NCI-H187 treated with DMSO at 0.1 percent for 48 hours (cell line): ENCODE results near the gene ZFAND2B.
"Not testable (repeated sequence)": the region's sequence is repeated elsewhere in the genome, so short reads cannot be mapped to it uniquely, and the experiment has no call there.

Experiments used
- DNase-seq: peaks from one replicate; lab custom pipeline; 2025; lab: John Stamatoyannopoulos, UW

The ZFAND2B gene

GRCh38 chr2:219250049-219250781 lies 43.6 kb downstream of the ZFAND2B start:
- no peak for DNase-seq

- no peak for DNase-seq
Observed at GRCh38 chr2:219251656-219252055, 45.1 kb downstream of the ZFAND2B start.

GRCh38 chr2:219252084-219252483 lies 45.5 kb downstream of the ZFAND2B start:
- no peak for DNase-seq

GRCh38 chr2:219252570-219252899 lies 46.0 kb downstream of the ZFAND2B start:
- no peak for DNase-seq

- DNase-seq = no peak
Observed at GRCh38 chr2:219252900-219253752, 46.5 kb downstream of the ZFAND2B start, which contains the start of gene TUBA4B. TSS of gene TUBA4B (plus strand) at chr2:219253243. CDS start at chr2:219253408, 165 bp downstream.

DNA sequence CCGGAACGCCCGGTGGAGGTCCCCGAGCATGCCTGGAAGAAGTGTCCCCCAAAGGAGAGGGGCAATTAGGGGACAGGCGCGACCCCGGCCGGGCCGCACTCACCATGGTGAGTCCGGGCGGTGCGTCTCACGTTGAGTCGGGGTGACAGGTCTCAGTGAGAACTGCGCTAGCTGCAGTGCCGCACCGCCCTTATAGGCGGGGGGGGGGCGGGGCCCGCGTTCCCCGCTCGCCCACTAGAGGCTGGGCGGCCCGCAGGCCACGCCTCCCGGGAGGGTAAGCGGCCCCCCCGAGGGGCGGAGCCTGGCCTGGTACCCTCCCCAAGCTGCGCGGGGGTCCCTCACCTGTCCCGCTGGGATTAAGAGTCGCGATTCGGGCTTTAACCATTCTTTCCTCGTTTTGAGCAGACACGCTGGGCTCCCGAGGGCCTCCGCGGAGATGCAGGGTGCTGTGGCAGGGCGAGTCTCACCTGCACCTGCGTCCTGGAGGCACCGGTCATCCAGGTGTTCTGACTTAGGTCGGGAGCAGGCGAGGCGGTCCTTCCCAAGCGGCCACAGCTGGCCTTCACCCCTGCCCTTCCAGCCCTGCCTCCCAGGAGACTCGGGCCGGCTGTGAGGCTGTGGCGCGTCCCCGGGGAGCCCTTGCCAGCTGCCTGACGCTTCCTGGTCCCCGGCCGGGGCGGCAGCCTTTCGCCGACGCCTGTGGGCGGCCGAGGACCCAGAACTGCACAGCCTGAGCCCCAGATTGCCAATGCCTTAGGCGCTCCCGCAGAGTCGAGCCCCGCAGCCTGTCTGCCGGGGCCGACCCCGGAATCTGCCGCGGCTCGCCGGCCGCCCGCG lies 47.4 kb downstream of the ZFAND2B start, which contains the start of gene TUBA4A:
Gene TUBA4A, minus strand, starts transcription at position 166 of the 837 bp plus-strand sequence. Its CDS starts 60 bp downstream, at position 106.
- no peak for DNase-seq

GRCh38 chr2:219254590-219255201 lies 48.1 kb downstream of the ZFAND2B start:
- DNase-seq = no peak

- not testable (repeated sequence) for DNase-seq
Observed at GRCh38 chr2:219258942-219259341, 52.4 kb downstream of the ZFAND2B start.
